GM21526 (cell line): ENCODE data around the gene STXBP6.
"Not testable (repeated sequence)": the region's sequence is repeated elsewhere in the genome, so short reads cannot be mapped to it uniquely, and the experiment has no call there.

Experiments
- ATAC-seq: cut with Tn5 transposase; IDR thresholded peaks from one replicate; pipeline ENCODE4 v1.9.1; 2021; ENCODE audit warnings: moderate library complexity; ENCODE audit not compliant: unreplicated experiment, low FRiP score

The STXBP6 gene

GRCh38 chr14:24960816-24961215, 89.1 kb downstream of the STXBP6 start:
- no peak for ATAC-seq

- ATAC-seq, result peak; percentile 83
These were observed 90.1 kb downstream of the STXBP6 start for GRCh38 chr14:24959791-24960331.

GRCh38 chr14:24958271-24958670, 91.7 kb downstream of the STXBP6 start:
- no peak for ATAC-seq

- ATAC-seq, result no peak
These were observed 92.1 kb downstream of the STXBP6 start for GRCh38 chr14:24957814-24958213.

GRCh38 chr14:24956104-24956503, 93.8 kb downstream of the STXBP6 start:
- no peak for ATAC-seq

GRCh38 chr14:24954700-24955037, 95.3 kb downstream of the STXBP6 start:
- no peak for ATAC-seq

GRCh38 chr14:24954037-24954699, 95.8 kb downstream of the STXBP6 start:
- no peak for ATAC-seq

- no peak for ATAC-seq
These were observed 96.9 kb downstream of the STXBP6 start for GRCh38 chr14:24952851-24953666.

- ATAC-seq, result no peak
These were observed 101.6 kb downstream of the STXBP6 start for GRCh38 chr14:24948261-24948847.

GRCh38 chr14:24947131-24947530, 102.8 kb downstream of the STXBP6 start:
- ATAC-seq, result no peak

- no peak for ATAC-seq
These were observed 105.1 kb downstream of the STXBP6 start for GRCh38 chr14:24944800-24945199.

GRCh38 chr14:24943024-24943423, 106.9 kb downstream of the STXBP6 start:
- no peak for ATAC-seq

- peak; percentile 61 for ATAC-seq
These were observed 108.2 kb downstream of the STXBP6 start for GRCh38 chr14:24941719-24942118.

- no peak for ATAC-seq
These were observed 109.6 kb downstream of the STXBP6 start for GRCh38 chr14:24940213-24940783.

GRCh38 chr14:24938593-24938992, 111.4 kb downstream of the STXBP6 start:
- ATAC-seq, result no peak

- no peak for ATAC-seq
These were observed 112.6 kb downstream of the STXBP6 start for GRCh38 chr14:24937300-24937699.

GRCh38 chr14:24936773-24937172, 113.2 kb downstream of the STXBP6 start:
- not testable (repeated sequence) for ATAC-seq

- ATAC-seq, result no peak
These were observed 114.2 kb downstream of the STXBP6 start for GRCh38 chr14:24935796-24936195.

GRCh38 chr14:24928386-24928900, 121.5 kb downstream of the STXBP6 start:
- no peak for ATAC-seq

- ATAC-seq, result no peak
These were observed 122.1 kb downstream of the STXBP6 start for GRCh38 chr14:24927809-24928208.
